SK-N-SH treated with all-trans-retinoic acid at 6 μM for 48 hours (cell line): ENCODE data around the gene TMEM30A.

ENCODE experiments used
- GLIS3 ChIP-seq: fragments of 250-450 bp; sonication (Bioruptor Pico); IDR thresholded peaks from 2 replicates; pipeline ENCODE4 v1.5.0; 2020; ENCODE audit warnings: mild to moderate bottlenecking, moderate library complexity
- TOX ChIP-seq: fragments of 250-450 bp; sonication (Bioruptor Pico); IDR thresholded peaks from 2 replicates; pipeline ENCODE4 v1.8.0; 2021; ENCODE audit warnings: mild to moderate bottlenecking, moderate library complexity, borderline replicate concordance
- ZFP30 ChIP-seq: fragments of 450-650 bp; formaldehyde crosslinking; IDR thresholded peaks from 2 replicates; pipeline ENCODE4 v1.5.0; 2022; ENCODE audit warnings: mild to moderate bottlenecking, moderate library complexity

GRCh38 chr6:75285283-75285639, 669 bp upstream of the TMEM30A start:
- no peak for TF ChIP-seq GLIS3
- TF ChIP-seq TOX = no peak
- no peak for TF ChIP-seq ZFP30 (CRISPR knock-in tag)
